Smooth muscle cell of the brain vasculature (primary cell): ENCODE measurements around the gene PACRG.

ENCODE experiments used
- DNase-seq: peaks from one replicate; pipeline ENCODE4 v3.0.0-alpha.2; 2012; ENCODE audit warnings: low read depth, low spot score

PACRG gene

GRCh38 chr6:163349696-163350095 lies 621.9 kb downstream of the PACRG start:
- no peak for DNase-seq

- DNase-seq, result no peak
These were observed 623.2 kb downstream of the PACRG start for GRCh38 chr6:163351013-163351412.

- DNase-seq, result no peak
These were observed 624.4 kb downstream of the PACRG start for GRCh38 chr6:163352011-163352685.

GRCh38 chr6:163352966-163353365 lies 625.2 kb downstream of the PACRG start:
- no peak for DNase-seq

- DNase-seq, result no peak
These were observed 626.3 kb downstream of the PACRG start for GRCh38 chr6:163354085-163354484.

- no peak for DNase-seq
These were observed 627.1 kb downstream of the PACRG start for GRCh38 chr6:163354761-163355425.

- no peak for DNase-seq
These were observed 627.7 kb downstream of the PACRG start for GRCh38 chr6:163355426-163355991.

GRCh38 chr6:163356324-163356723 lies 628.5 kb downstream of the PACRG start:
- no peak for DNase-seq

- no peak for DNase-seq
These were observed 629.0 kb downstream of the PACRG start for GRCh38 chr6:163356743-163357142.

GRCh38 chr6:163364641-163365040 lies 636.9 kb downstream of the PACRG start:
- DNase-seq, result no peak
